HCT116 (cell line): ENCODE results near the gene ARRDC2.

Experiments used
- CEBPB ChIP-seq: IDR thresholded peaks from 2 replicates; pipeline ENCODE4 v1.6.1; 2012; ENCODE audit warnings: low read depth
- EGR1 ChIP-seq: IDR thresholded peaks from 2 replicates; pipeline ENCODE4 v1.6.1; 2012; ENCODE audit warnings: low read depth
- EZH2 ChIP-seq: fragments of 200-600 bp; sonication (generic); IDR thresholded peaks from 2 replicates; pipeline ENCODE4 v1.6.1; 2017; ENCODE audit warnings: antibody characterized with exemption, mixed run types
- JUND ChIP-seq: IDR thresholded peaks from 2 replicates; pipeline ENCODE4 v1.6.1; 2012
- POLR2A ChIP-seq: IDR thresholded peaks from 2 replicates; pipeline ENCODE4 v1.7.0; 2011; ENCODE audit warnings: borderline replicate concordance; ENCODE audit not compliant: insufficient read depth, insufficient read length; ENCODE audit errors: extremely low read depth
- RAD21 ChIP-seq: IDR thresholded peaks from 2 replicates; pipeline ENCODE4 v1.6.1; 2012; ENCODE audit warnings: low read depth, mild to moderate bottlenecking
- SIN3A ChIP-seq: IDR thresholded peaks from 2 replicates; pipeline ENCODE4 v1.6.1; 2012; ENCODE audit warnings: low read depth
- SP1 ChIP-seq: IDR thresholded peaks from 2 replicates; pipeline ENCODE4 v1.6.1; 2012; ENCODE audit warnings: low read depth
- TF ChIP-seq, protein P1 (sequence below), 3 experiments: fragments of 200-600 bp in 1 of 3; sonication (generic) in 1 of 3; IDR thresholded peaks in 2 of 3; conservative IDR thresholded peaks in 1 of 3; 2 replicates each; pipeline ENCODE4 v1.5.1; 2012 to 2017; ENCODE audit warnings: low read depth in 2 of 3, low read length in 2 of 3, antibody characterized with exemption in 1 of 3, borderline replicate concordance in 1 of 3, control low read depth in 1 of 3, mild to moderate bottlenecking in 1 of 3, mixed read lengths in 1 of 3, mixed run types in 1 of 3, moderate library complexity in 1 of 3; ENCODE audit not compliant: insufficient read depth in 1 of 3
- TF ChIP-seq, protein P2 (sequence below): IDR thresholded peaks from 2 replicates; pipeline ENCODE4 v1.6.1; 2012; ENCODE audit warnings: low read depth
- TF ChIP-seq, protein P3 (sequence below): IDR thresholded peaks from 2 replicates; pipeline ENCODE4 v1.6.1; 2012

DNA sequence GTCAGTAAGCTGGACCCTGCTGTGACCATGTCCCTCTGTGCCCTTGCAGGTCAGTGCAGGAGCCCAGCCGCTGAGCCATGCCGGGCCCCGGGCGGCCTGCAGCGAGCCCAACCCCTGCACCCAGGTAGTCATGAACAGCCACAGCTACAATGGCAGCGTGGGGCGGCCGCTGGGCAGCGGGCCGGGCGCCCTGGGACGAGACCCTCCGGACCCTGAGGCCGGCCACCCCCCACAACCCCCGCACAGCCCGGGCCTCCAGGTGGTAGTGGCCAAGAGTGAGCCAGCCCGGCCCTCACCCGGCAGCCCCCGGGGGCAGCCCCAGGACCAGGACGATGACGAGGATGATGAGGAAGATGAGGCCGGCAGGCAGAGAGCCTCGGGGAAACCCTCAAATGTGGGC lies 34.2 kb upstream of the ARRDC2 start:
- no peak for TF ChIP-seq SP1
- TF ChIP-seq, protein P1, sequence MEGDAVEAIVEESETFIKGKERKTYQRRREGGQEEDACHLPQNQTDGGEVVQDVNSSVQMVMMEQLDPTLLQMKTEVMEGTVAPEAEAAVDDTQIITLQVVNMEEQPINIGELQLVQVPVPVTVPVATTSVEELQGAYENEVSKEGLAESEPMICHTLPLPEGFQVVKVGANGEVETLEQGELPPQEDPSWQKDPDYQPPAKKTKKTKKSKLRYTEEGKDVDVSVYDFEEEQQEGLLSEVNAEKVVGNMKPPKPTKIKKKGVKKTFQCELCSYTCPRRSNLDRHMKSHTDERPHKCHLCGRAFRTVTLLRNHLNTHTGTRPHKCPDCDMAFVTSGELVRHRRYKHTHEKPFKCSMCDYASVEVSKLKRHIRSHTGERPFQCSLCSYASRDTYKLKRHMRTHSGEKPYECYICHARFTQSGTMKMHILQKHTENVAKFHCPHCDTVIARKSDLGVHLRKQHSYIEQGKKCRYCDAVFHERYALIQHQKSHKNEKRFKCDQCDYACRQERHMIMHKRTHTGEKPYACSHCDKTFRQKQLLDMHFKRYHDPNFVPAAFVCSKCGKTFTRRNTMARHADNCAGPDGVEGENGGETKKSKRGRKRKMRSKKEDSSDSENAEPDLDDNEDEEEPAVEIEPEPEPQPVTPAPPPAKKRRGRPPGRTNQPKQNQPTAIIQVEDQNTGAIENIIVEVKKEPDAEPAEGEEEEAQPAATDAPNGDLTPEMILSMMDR (IDR thresholded peaks at IDR 0.05 in 2 of 3, conservative IDR thresholded peaks at IDR 0.05 in 1 of 3; ENCODE audit: borderline replicate concordance in 1 of 3, insufficient read depth in 1 of 3, low read depth in 2 of 3, low read length in 2 of 3): no peak
- TF ChIP-seq, protein P2, sequence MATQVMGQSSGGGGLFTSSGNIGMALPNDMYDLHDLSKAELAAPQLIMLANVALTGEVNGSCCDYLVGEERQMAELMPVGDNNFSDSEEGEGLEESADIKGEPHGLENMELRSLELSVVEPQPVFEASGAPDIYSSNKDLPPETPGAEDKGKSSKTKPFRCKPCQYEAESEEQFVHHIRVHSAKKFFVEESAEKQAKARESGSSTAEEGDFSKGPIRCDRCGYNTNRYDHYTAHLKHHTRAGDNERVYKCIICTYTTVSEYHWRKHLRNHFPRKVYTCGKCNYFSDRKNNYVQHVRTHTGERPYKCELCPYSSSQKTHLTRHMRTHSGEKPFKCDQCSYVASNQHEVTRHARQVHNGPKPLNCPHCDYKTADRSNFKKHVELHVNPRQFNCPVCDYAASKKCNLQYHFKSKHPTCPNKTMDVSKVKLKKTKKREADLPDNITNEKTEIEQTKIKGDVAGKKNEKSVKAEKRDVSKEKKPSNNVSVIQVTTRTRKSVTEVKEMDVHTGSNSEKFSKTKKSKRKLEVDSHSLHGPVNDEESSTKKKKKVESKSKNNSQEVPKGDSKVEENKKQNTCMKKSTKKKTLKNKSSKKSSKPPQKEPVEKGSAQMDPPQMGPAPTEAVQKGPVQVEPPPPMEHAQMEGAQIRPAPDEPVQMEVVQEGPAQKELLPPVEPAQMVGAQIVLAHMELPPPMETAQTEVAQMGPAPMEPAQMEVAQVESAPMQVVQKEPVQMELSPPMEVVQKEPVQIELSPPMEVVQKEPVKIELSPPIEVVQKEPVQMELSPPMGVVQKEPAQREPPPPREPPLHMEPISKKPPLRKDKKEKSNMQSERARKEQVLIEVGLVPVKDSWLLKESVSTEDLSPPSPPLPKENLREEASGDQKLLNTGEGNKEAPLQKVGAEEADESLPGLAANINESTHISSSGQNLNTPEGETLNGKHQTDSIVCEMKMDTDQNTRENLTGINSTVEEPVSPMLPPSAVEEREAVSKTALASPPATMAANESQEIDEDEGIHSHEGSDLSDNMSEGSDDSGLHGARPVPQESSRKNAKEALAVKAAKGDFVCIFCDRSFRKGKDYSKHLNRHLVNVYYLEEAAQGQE: no peak
- TF ChIP-seq SIN3A: no peak
- no peak for TF ChIP-seq RAD21
- no peak for TF ChIP-seq JUND
- TF ChIP-seq, protein P3, sequence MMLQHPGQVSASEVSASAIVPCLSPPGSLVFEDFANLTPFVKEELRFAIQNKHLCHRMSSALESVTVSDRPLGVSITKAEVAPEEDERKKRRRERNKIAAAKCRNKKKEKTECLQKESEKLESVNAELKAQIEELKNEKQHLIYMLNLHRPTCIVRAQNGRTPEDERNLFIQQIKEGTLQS: no peak
- no peak for TF ChIP-seq EGR1
- no peak for TF ChIP-seq CEBPB
- no peak for TF ChIP-seq EZH2
- no peak for TF ChIP-seq POLR2A
